Upper lobe of left lung (tissue), 6 donors: Measurements from ENCODE around the gene NKX2-8. TPM values are rescaled to one million over a fixed set of nuclear protein-coding genes. Genes with fewer than 3 reads are reported as not detected.

Experiments
- ATAC-seq, 2 donors: fragments of 200-7000 bp; cut with Tn5 transposase; one replicate each; pipeline ENCODE4 v1.9.1; 2022; ENCODE audit warnings: mild to moderate bottlenecking in 2 of 2, moderate library complexity in 2 of 2; ENCODE audit not compliant: low FRiP score in 2 of 2
- DNase-seq, 2 donors: peaks; one replicate each; pipeline ENCODE4 v3.0.0-alpha.2; 2019 to 2020
- H3K27ac ChIP-seq, 4 donors: fragments of 200-600 bp; sonication (generic); one replicate each; pipeline ENCODE4 v1.5.1; 2016 to 2019
- H3K27me3 ChIP-seq, 4 donors: fragments of 200-600 bp; sonication (generic); one replicate each; pipeline ENCODE4 v1.5.1; 2017 to 2019
- H3K36me3 ChIP-seq, 4 donors: fragments of 200-600 bp; sonication (generic); one replicate each; pipeline ENCODE4 v1.5.1; 2016 to 2019
- H3K4me1 ChIP-seq, 4 donors: fragments of 200-600 bp; sonication (generic); one replicate each; pipeline ENCODE4 v1.5.1; 2018 to 2019
- H3K4me3 ChIP-seq, 4 donors: fragments of 200-600 bp; sonication (generic); one replicate each; pipeline ENCODE4 v1.5.1; 2017 to 2019; ENCODE audit warnings: mild to moderate bottlenecking in 2 of 4, moderate library complexity in 1 of 4
- H3K9me3 ChIP-seq, 4 donors: fragments of 200-600 bp; sonication (generic); one replicate each; pipeline ENCODE4 v1.5.1; 2018 to 2019
- CTCF ChIP-seq, 6 experiments: fragments of 450-650 bp in 4 of 6; fragments of 200-600 bp in 2 of 6; sonication (generic) in 2 of 6; IDR thresholded peaks; one replicate each; pipeline ENCODE4 v1.5.1; 2016 to 2019; ENCODE audit warnings: antibody characterized with exemption in 6 of 6
- EP300 ChIP-seq, 4 donors: sonication (generic); formaldehyde crosslinking; IDR thresholded peaks; one replicate each; pipeline ENCODE4 v1.5.1; 2017; ENCODE audit warnings: antibody characterized with exemption in 4 of 4, control low read depth in 2 of 4
- POLR2A ChIP-seq, 4 donors: fragments of 450-650 bp; IDR thresholded peaks; one replicate each; pipeline ENCODE4 v1.5.1; 2016 to 2017; ENCODE audit warnings: antibody characterized with exemption in 4 of 4, mild to moderate bottlenecking in 2 of 4
- POLR2AphosphoS5 ChIP-seq, 2 donors: sonication (generic); formaldehyde crosslinking; IDR thresholded peaks; one replicate each; pipeline ENCODE4 v1.5.1; 2017; ENCODE audit warnings: antibody characterized with exemption in 2 of 2
- WGBS, 2 donors: methylation state at CpG; one replicate each; pipeline ENCODE4 v1.1.5; 2017 to 2018; 5-methylcytosine and 5-hydroxymethylcytosine counted together
- total RNA-seq, 6 donors: library from RNA; depleted of rRNA in 4 of 6; stranded (reverse); fragments of >200 nt in 4 of 6; gene quantifications; one replicate each; pipeline versions ENCODE4 v1.1.0 to v1.2.1, GENCODE V29; 2016 to 2021
- donor health status: DM: no; HTN: no; CAD: no; lungs with moderate emphysema.
- donor health status: DM: no; HTN: yes; CAD: no; lungs with severe emphysema.

Gene NKX2-8
- total RNA-seq, 6 donors from 2014 or later, result 0.77 to 2.7 (median 2.1) TPM; not detected in 3

- Histone ChIP-seq H3K9me3 (no peaks in the 10 kb centered on the region), H3K4me3 (no peak overlapping the region), H3K27me3 (peaks cover 0 to 10% (median 5%) of the 10 kb centered on the region in 4 donors), H3K36me3 (no peaks in the 10 kb centered on the region), H3K27ac (no peak overlapping the region), H3K4me1 (peaks cover 0 to 21% (median 3%) of the 10 kb centered on the region in 4 donors)
- no peak for ATAC-seq
- DNase-seq, result no peak
- no peak for TF ChIP-seq POLR2AphosphoS5 (IDR thresholded peaks at IDR 0.05)
- TF ChIP-seq CTCF (IDR thresholded peaks at IDR 0.05), result no peak
- no peak for TF ChIP-seq EP300 (IDR thresholded peaks at IDR 0.05)
- no peak for TF ChIP-seq POLR2A (IDR thresholded peaks at IDR 0.05)
- 31 to 35% methylated on average over 5 of the region's 5 CpGs for WGBS, 2 donors
These were observed 5.7 kb upstream of the NKX2-8 start for GRCh38 chr14:36588119-36588518.

GRCh38 chr14:36585100-36585499 is 2.7 kb upstream of the NKX2-8 start:
- WGBS, 2 donors, result 24 to 28% methylated on average over 5 of the region's 5 CpGs
- Histone ChIP-seq H3K9me3 (no peaks in the 10 kb centered on the region), H3K27me3 (peaks cover 0 to 31% (median 12%) of the 10 kb centered on the region in 4 donors), H3K36me3 (no peaks in the 10 kb centered on the region), H3K4me1 (peaks cover 14 to 50% (median 27%) of the 10 kb centered on the region in 4 donors), H3K27ac (no peak overlapping the region), H3K4me3 (no peak overlapping the region)
- no peak for TF ChIP-seq POLR2A (IDR thresholded peaks at IDR 0.05)
- no peak for TF ChIP-seq POLR2AphosphoS5 (IDR thresholded peaks at IDR 0.05)
- no peak for TF ChIP-seq CTCF (IDR thresholded peaks at IDR 0.05)
- no peak for TF ChIP-seq EP300 (IDR thresholded peaks at IDR 0.05)
- DNase-seq, result peak in 1 of 2 donors; percentile 49
- peak in 1 of 2 donors; percentile 76 for ATAC-seq

- WGBS, 2 donors, result 27 to 32% methylated on average over 11 to 53 of the region's 53 CpGs
- peaks cover 0 to 36% (median 15%) of the 10 kb centered on the region in 4 donors for H3K27me3 ChIP-seq
- no peak for ATAC-seq
- H3K9me3 ChIP-seq, result no peaks in the 10 kb centered on the region
- H3K4me1 ChIP-seq, result peaks cover 14 to 50% (median 27%) of the 10 kb centered on the region in 4 donors
- peak in 1 of 2 donors; percentile 70 for DNase-seq
- H3K27ac ChIP-seq, result no peak overlapping the region
- H3K36me3 ChIP-seq, result no peaks in the 10 kb centered on the region
- H3K4me3 ChIP-seq, result no peak overlapping the region
- no peak for TF ChIP-seq POLR2AphosphoS5 (IDR thresholded peaks at IDR 0.05)
- TF ChIP-seq EP300 (IDR thresholded peaks at IDR 0.05), result no peak
- no peak for TF ChIP-seq POLR2A (IDR thresholded peaks at IDR 0.05)
- no peak for TF ChIP-seq CTCF (IDR thresholded peaks at IDR 0.05)
These were observed 1.7 kb upstream of the NKX2-8 start for GRCh38 chr14:36583893-36584811.

- Histone ChIP-seq H3K9me3 (no peaks in the 10 kb centered on the region), H3K4me1 (peaks cover 14 to 50% (median 27%) of the 10 kb centered on the region in 4 donors), H3K4me3 (no peak overlapping the region), H3K36me3 (no peaks in the 10 kb centered on the region), H3K27ac (no peak overlapping the region), H3K27me3 (peaks cover 0 to 36% (median 15%) of the 10 kb centered on the region in 4 donors)
- DNase-seq, result peak in 1 of 2 donors; percentile 56
- no peak for TF ChIP-seq CTCF (IDR thresholded peaks at IDR 0.05)
- no peak for TF ChIP-seq POLR2AphosphoS5 (IDR thresholded peaks at IDR 0.05)
- TF ChIP-seq POLR2A (IDR thresholded peaks at IDR 0.05), result no peak
- TF ChIP-seq EP300 (IDR thresholded peaks at IDR 0.05), result no peak
- WGBS, 2 donors, result 4 to 32% methylated on average over 8 to 24 of the region's 33 CpGs
- no peak for ATAC-seq
These were observed 953 bp upstream of the NKX2-8 start for GRCh38 chr14:36583242-36583892.
